ENCODE results near the gene CFP.

- TF ChIP-seq EZH2 (IDR thresholded peaks at IDR 0.05; ENCODE audit: borderline replicate concordance) (no peak), CTCF (IDR thresholded peaks at IDR 0.05; ENCODE audit: poor library complexity) (no peak)
These were observed 18.6 kb upstream of the CFP start for GRCh38 chrX:47648376-47648775.

All from hepatocyte (in vitro differentiated cells).